ENCODE results near the gene RAP1GAP2.
"Not testable (repeated sequence)": the region's sequence is repeated elsewhere in the genome, so short reads cannot be mapped to it uniquely, and the experiment has no call there.

RAP1GAP2 gene

GRCh38 chr17:2889256-2889655 lies 93.0 kb downstream of the RAP1GAP2 start:
- Histone ChIP-seq H3K27me3 (ENCODE audit: insufficient read depth, low read length, poor library complexity) (no peaks in the 10 kb centered on the region), H4K20me1 (ENCODE audit: insufficient read depth, low read length) (0 out of 2 replicates have a peak, but pooled peaks cover 4% of the 10 kb centered on the region), H3K79me2 (ENCODE audit: insufficient read depth, low read length) (no peaks in the 10 kb centered on the region), H2AFZ (ENCODE audit: low read depth, low read length) (no peak overlapping the region), H3K4me3 (ENCODE audit: low read depth in 1 of 2, low read length in 2 of 2) (no peak overlapping the region), H3K9ac (ENCODE audit: low read depth, low read length) (no peak overlapping the region), H3K4me1 (ENCODE audit: insufficient read depth, low read length) (no peaks in the 10 kb centered on the region), H3K36me3 (ENCODE audit: insufficient read depth, low read length) (no peaks in the 10 kb centered on the region), H3K27ac (ENCODE audit: low read length) (no peak overlapping the region), H3K4me2 (ENCODE audit: insufficient read depth, low read length) (no peak overlapping the region), H3K9me3 (ENCODE audit: insufficient read depth, low read length, severe bottlenecking) (no peaks in the 10 kb centered on the region)
- no peak for ATAC-seq (ENCODE audit: insufficient read depth, low read depth)
- no peak for DNase-seq
- TF ChIP-seq CTCF (IDR thresholded peaks at IDR 0.05; ENCODE audit: borderline replicate concordance, extremely low read depth, low read length, poor library complexity, severe bottlenecking) (no peak), EZH2 (IDR thresholded peaks at IDR 0.05; ENCODE audit: borderline replicate concordance, low read depth, low read length, severe bottlenecking) (no peak)

GRCh38 chr17:2890778-2891177 lies 94.5 kb downstream of the RAP1GAP2 start:
- H3K4me2 ChIP-seq (ENCODE audit: insufficient read depth, low read length); ATAC-seq (ENCODE audit: insufficient read depth, low read depth); H3K27ac ChIP-seq (ENCODE audit: low read length); H4K20me1 ChIP-seq (ENCODE audit: insufficient read depth, low read length); H2AFZ ChIP-seq (ENCODE audit: low read depth, low read length); H3K4me1 ChIP-seq (ENCODE audit: insufficient read depth, low read length); H3K9ac ChIP-seq (ENCODE audit: low read depth, low read length); H3K79me2 ChIP-seq (ENCODE audit: insufficient read depth, low read length); H3K4me3 ChIP-seq (ENCODE audit: low read depth in 1 of 2, low read length in 2 of 2); H3K27me3 ChIP-seq (ENCODE audit: insufficient read depth, low read length, poor library complexity); DNase-seq; H3K9me3 ChIP-seq (ENCODE audit: insufficient read depth, low read length, severe bottlenecking); H3K36me3 ChIP-seq (ENCODE audit: insufficient read depth, low read length): not testable (repeated sequence)

- H3K9me3 ChIP-seq (ENCODE audit: insufficient read depth, low read length, severe bottlenecking): no peaks in the 10 kb centered on the region
- no peak overlapping the region for H3K9ac ChIP-seq (ENCODE audit: low read depth, low read length)
- DNase-seq (no peak), ATAC-seq (ENCODE audit: insufficient read depth, low read depth) (no peak)
- no peaks in the 10 kb centered on the region for H3K79me2 ChIP-seq (ENCODE audit: insufficient read depth, low read length)
- H3K36me3 ChIP-seq (ENCODE audit: insufficient read depth, low read length): no peaks in the 10 kb centered on the region
- no peak overlapping the region for H3K4me3 ChIP-seq (ENCODE audit: low read depth in 1 of 2, low read length in 2 of 2)
- H3K27me3 ChIP-seq (ENCODE audit: insufficient read depth, low read length, poor library complexity): no peaks in the 10 kb centered on the region
- H3K4me1 ChIP-seq (ENCODE audit: insufficient read depth, low read length): no peaks in the 10 kb centered on the region
- TF ChIP-seq EZH2 (IDR thresholded peaks at IDR 0.05; ENCODE audit: borderline replicate concordance, low read depth, low read length, severe bottlenecking) (no peak), CTCF (IDR thresholded peaks at IDR 0.05; ENCODE audit: borderline replicate concordance, extremely low read depth, low read length, poor library complexity, severe bottlenecking) (no peak)
- H3K4me2 ChIP-seq (ENCODE audit: insufficient read depth, low read length): no peak overlapping the region
- H3K27ac ChIP-seq (ENCODE audit: low read length): no peak overlapping the region
- H2AFZ ChIP-seq (ENCODE audit: low read depth, low read length): no peak overlapping the region
- H4K20me1 ChIP-seq (ENCODE audit: insufficient read depth, low read length): 0 out of 2 replicates have a peak, but pooled peaks cover 4% of the 10 kb centered on the region
Measured at GRCh38 chr17:2892305-2892971, 96.2 kb downstream of the RAP1GAP2 start.

GRCh38 chr17:2893422-2893914 lies 97.2 kb downstream of the RAP1GAP2 start:
- Histone ChIP-seq H2AFZ (ENCODE audit: low read depth, low read length) (no peak overlapping the region), H4K20me1 (ENCODE audit: insufficient read depth, low read length) (0 out of 2 replicates have a peak, but pooled peaks cover 4% of the 10 kb centered on the region), H3K79me2 (ENCODE audit: insufficient read depth, low read length) (no peaks in the 10 kb centered on the region), H3K4me1 (ENCODE audit: insufficient read depth, low read length) (no peaks in the 10 kb centered on the region), H3K27me3 (ENCODE audit: insufficient read depth, low read length, poor library complexity) (no peaks in the 10 kb centered on the region), H3K27ac (ENCODE audit: low read length) (no peak overlapping the region), H3K9ac (ENCODE audit: low read depth, low read length) (no peak overlapping the region), H3K4me2 (ENCODE audit: insufficient read depth, low read length) (no peak overlapping the region), H3K9me3 (ENCODE audit: insufficient read depth, low read length, severe bottlenecking) (no peaks in the 10 kb centered on the region), H3K4me3 (ENCODE audit: low read depth in 1 of 2, low read length in 2 of 2) (no peak overlapping the region), H3K36me3 (ENCODE audit: insufficient read depth, low read length) (no peaks in the 10 kb centered on the region)
- no peak for ATAC-seq (ENCODE audit: insufficient read depth, low read depth)
- DNase-seq: no peak
- TF ChIP-seq CTCF (IDR thresholded peaks at IDR 0.05; ENCODE audit: borderline replicate concordance, extremely low read depth, low read length, poor library complexity, severe bottlenecking) (no peak), EZH2 (IDR thresholded peaks at IDR 0.05; ENCODE audit: borderline replicate concordance, low read depth, low read length, severe bottlenecking) (no peak)

Data from DND-41 (cell line).